HCT116 (cell line): ENCODE data around the gene CHST11. TPM values are rescaled to one million over a fixed set of nuclear protein-coding genes. Genes with fewer than 3 reads are reported as not detected.

Experiments
- ATAC-seq: fragments of 200-7000 bp; cut with Tn5 transposase; 2 replicates; pipeline ENCODE4 v1.9.1; 2020; ENCODE audit warnings: mild to moderate bottlenecking, moderate library complexity
- BruUV-seq: library from RNA; stranded (reverse); fragments of 400-500 nt; replicated peaks from 2 replicates; lab custom pipeline; 2021; lab: Mats Ljungman, UMichigan
- CTCF ChIA-PET: fragments of 300-600 bp; sonication (Branson Sonifier 250); formaldehyde crosslinking; loops from one replicate; lab custom pipeline; 2021; ENCODE audit warnings: antibody characterized with exemption; lab: Charles Lee
- POLR2A ChIA-PET: fragments of 300-600, 350-600 bp; sonication (Branson Sonifier 250); formaldehyde crosslinking; loops from one replicate; lab custom pipeline; 2021; ENCODE audit warnings: antibody characterized with exemption; lab: Charles Lee
- RAD21 ChIA-PET, 2 experiments: fragments of 300-600 bp; sonication (Branson Sonifier 250); formaldehyde crosslinking; loops; one replicate each; lab custom pipeline; 2023; ENCODE audit warnings: low total read pairs in 2 of 2; ENCODE audit not compliant: uncharacterized antibody in 2 of 2, unreplicated experiment in 2 of 2, low non-redundant PET in 1 of 2; lab: Charles Lee
- DNase-seq: peaks from one replicate; pipeline ENCODE4 v3.0.0-alpha.2; 2010; ENCODE audit warnings: low read depth, low spot score
- H2AFZ ChIP-seq: fragments of 200-600 bp; shearing (Covaris generic), sonication (generic); 2 replicates; pipeline ENCODE4 v1.6.1; 2017; ENCODE audit warnings: low read depth, mixed run types, mixed read lengths, antibody characterized with exemption, low read length; ENCODE audit not compliant: poor library complexity, severe bottlenecking
- H3K27ac ChIP-seq: 2 replicates; pipeline ENCODE4 v1.5.1; 2012; ENCODE audit warnings: low read depth, low read length
- H3K27me3 ChIP-seq: fragments of 200-600 bp; sonication (generic); 2 replicates; pipeline ENCODE4 v1.6.1; 2016; ENCODE audit warnings: mixed run types, low read length, mixed read lengths; ENCODE audit not compliant: insufficient read depth
- H3K36me3 ChIP-seq, 2 experiments: fragments of 200-500 bp in 1 of 2; fragments of 200-600 bp in 1 of 2; sonication (Bioruptor generic) in 1 of 2; sonication (generic) in 1 of 2; 2 replicates each; pipeline versions ENCODE4 v1.5.1 to v1.6.1; 2014 to 2016; ENCODE audit warnings: low read length in 2 of 2, inconsistent platforms in 1 of 2, mixed read lengths in 1 of 2, mixed run types in 1 of 2; ENCODE audit not compliant: insufficient read depth in 2 of 2, control insufficient read depth in 1 of 2
- H3K4me1 ChIP-seq, 2 experiments: fragments of 200-600 bp in 1 of 2; sonication (generic) in 1 of 2; 2 replicates each; pipeline versions ENCODE4 v1.5.1 to v1.6.1; 2012 to 2017; ENCODE audit warnings: low read length in 2 of 2, inconsistent platforms in 1 of 2, mild to moderate bottlenecking in 1 of 2, mixed read lengths in 1 of 2, mixed run types in 1 of 2, moderate library complexity in 1 of 2; ENCODE audit not compliant: insufficient read depth in 2 of 2, control insufficient read depth in 1 of 2
- H3K4me2 ChIP-seq: fragments of 200-600 bp; sonication (generic); 2 replicates; pipeline ENCODE4 v1.6.1; 2017; ENCODE audit warnings: mixed run types, low read length, mixed read lengths
- H3K4me3 ChIP-seq, 2 experiments: fragments of 200-600 bp in 1 of 2; sonication (generic) in 1 of 2; replicated peaks in 1 of 2; 2 replicates each; pipeline ENCODE4 v1.5.1; 2011 to 2016; ENCODE audit warnings: low read length in 2 of 2, control low read depth in 1 of 2, low read depth in 1 of 2, mild to moderate bottlenecking in 1 of 2, mixed read lengths in 1 of 2, mixed run types in 1 of 2
- H3K79me2 ChIP-seq: fragments of 200-600 bp; sonication (generic); 2 replicates; pipeline ENCODE4 v1.6.1; 2017; ENCODE audit warnings: mild to moderate bottlenecking, mixed run types, low read length, moderate library complexity, mixed read lengths; ENCODE audit not compliant: insufficient read depth
- H3K9ac ChIP-seq: fragments of 200-600 bp; sonication (generic); 2 replicates; pipeline ENCODE4 v1.6.1; 2016; ENCODE audit warnings: low read length, mixed read lengths
- H3K9me2 ChIP-seq: fragments of 200-600 bp; sonication (generic), shearing (Covaris generic); 2 replicates; pipeline ENCODE4 v1.6.1; 2017; ENCODE audit warnings: mixed run types, mild to moderate bottlenecking, moderate library complexity; ENCODE audit not compliant: insufficient read depth
- H3K9me3 ChIP-seq, 2 experiments: fragments of 200-500 bp in 1 of 2; fragments of 200-600 bp in 1 of 2; sonication (Bioruptor generic) in 1 of 2; sonication (generic) in 1 of 2; 2 replicates each; pipeline ENCODE4 v1.6.1; 2014 to 2017; ENCODE audit warnings: low read length in 2 of 2, mixed read lengths in 2 of 2, inconsistent platforms in 1 of 2, low read depth in 1 of 2, mild to moderate bottlenecking in 1 of 2, mixed run types in 1 of 2, moderate library complexity in 1 of 2; ENCODE audit not compliant: control insufficient read depth in 1 of 2, insufficient read depth in 1 of 2
- H4K20me1 ChIP-seq: fragments of 200-600 bp; sonication (generic), shearing (Covaris generic); 2 replicates; pipeline ENCODE4 v1.6.1; 2017; ENCODE audit warnings: mixed run types, mild to moderate bottlenecking, moderate library complexity; ENCODE audit not compliant: insufficient read depth
- ATF3 ChIP-seq: IDR thresholded peaks from 2 replicates; pipeline ENCODE4 v1.6.1; 2012
- CBX3 ChIP-seq: IDR thresholded peaks from 2 replicates; pipeline ENCODE4 v1.6.1; 2012; ENCODE audit warnings: low read depth
- CTCF ChIP-seq, 3 experiments: fragments of 200-600 bp in 1 of 3; sonication (generic) in 1 of 3; IDR thresholded peaks in 2 of 3; conservative IDR thresholded peaks in 1 of 3; 2 replicates each; pipeline ENCODE4 v1.5.1; 2012 to 2017; ENCODE audit warnings: low read depth in 2 of 3, low read length in 2 of 3, antibody characterized with exemption in 1 of 3, borderline replicate concordance in 1 of 3, control low read depth in 1 of 3, mild to moderate bottlenecking in 1 of 3, mixed read lengths in 1 of 3, mixed run types in 1 of 3, moderate library complexity in 1 of 3; ENCODE audit not compliant: insufficient read depth in 1 of 3
- EGR1 ChIP-seq: IDR thresholded peaks from 2 replicates; pipeline ENCODE4 v1.6.1; 2012; ENCODE audit warnings: low read depth
- EZH2 ChIP-seq: fragments of 200-600 bp; sonication (generic); IDR thresholded peaks from 2 replicates; pipeline ENCODE4 v1.6.1; 2017; ENCODE audit warnings: antibody characterized with exemption, mixed run types
- EZH2phosphoT487 ChIP-seq: fragments of 200-600 bp; IDR thresholded peaks from 2 replicates; pipeline ENCODE4 v1.6.1; 2018; ENCODE audit warnings: antibody characterized with exemption, borderline replicate concordance
- FOSL1 ChIP-seq: IDR thresholded peaks from 2 replicates; pipeline ENCODE4 v1.6.1; 2012; ENCODE audit warnings: low read depth
- JUND ChIP-seq: IDR thresholded peaks from 2 replicates; pipeline ENCODE4 v1.6.1; 2012
- MAX ChIP-seq: IDR thresholded peaks from 2 replicates; pipeline ENCODE4 v1.6.1; 2012
- RAD21 ChIP-seq: IDR thresholded peaks from 2 replicates; pipeline ENCODE4 v1.6.1; 2012; ENCODE audit warnings: low read depth, mild to moderate bottlenecking
- REST ChIP-seq: IDR thresholded peaks from 2 replicates; pipeline ENCODE4 v1.6.1; 2012; ENCODE audit warnings: low read depth
- SIN3A ChIP-seq: IDR thresholded peaks from 2 replicates; pipeline ENCODE4 v1.6.1; 2012; ENCODE audit warnings: low read depth
- SP1 ChIP-seq: IDR thresholded peaks from 2 replicates; pipeline ENCODE4 v1.6.1; 2012; ENCODE audit warnings: low read depth
- SRF ChIP-seq: IDR thresholded peaks from 2 replicates; pipeline ENCODE4 v1.6.1; 2012; ENCODE audit warnings: low read depth
- YY1 ChIP-seq: IDR thresholded peaks from 2 replicates; pipeline ENCODE4 v1.6.1; 2011; ENCODE audit warnings: low read length, low read depth, moderate library complexity, mild to moderate bottlenecking; ENCODE audit not compliant: insufficient replicate concordance; ENCODE audit errors: extremely low read depth
- ZBTB33 ChIP-seq: IDR thresholded peaks from 2 replicates; pipeline ENCODE4 v1.6.1; 2011; ENCODE audit warnings: mild to moderate bottlenecking, low read length, moderate library complexity; ENCODE audit not compliant: insufficient replicate concordance; ENCODE audit errors: extremely low read depth
- ZFX ChIP-seq: fragments of 450-650 bp; IDR thresholded peaks from 2 replicates; pipeline ENCODE4 v1.6.1; 2017
- ZNF274 ChIP-seq: fragments of 200-500 bp; sonication (Bioruptor generic); IDR thresholded peaks from 2 replicates; pipeline ENCODE4 v1.6.1; 2014; ENCODE audit warnings: mild to moderate bottlenecking, low read depth, low read length, inconsistent platforms
- intact Hi-C: fragments of 100-400 bp; cut with micrococcal nuclease; formaldehyde crosslinking; loops from 2 replicates; pipeline ENCODE4 v1.10.0; 2022
- total RNA-seq: library from RNA; stranded (reverse); gene quantifications from one replicate; pipeline ENCODE4 v1.2.1, GENCODE V29; 2021; ENCODE audit not compliant: unreplicated experiment

Gene CHST11
- total RNA-seq, 1 experiment from 2014 or later, result 10.1 TPM

- intact Hi-C loops, result no loop called here
- H3K79me2 ChIP-seq, result no peaks in the 10 kb centered on the region
Measured at GRCh38 chr12:104482113-104482512, 25.4 kb downstream of the CHST11 start.

More at GRCh38 chr12:104482113-104482512, 25.4 kb downstream of the CHST11 start:
- Histone ChIP-seq H3K4me3 (no peak overlapping the region), H4K20me1 (no peaks in the 10 kb centered on the region), H3K4me1 (peaks cover 6 to 13% of the 10 kb centered on the region in 2 experiments; a peak in 3 of 4 replicates), H3K27me3 (no peaks in the 10 kb centered on the region), H3K9me2 (no peaks in the 10 kb centered on the region), H2AFZ (no peak overlapping the region), H3K9me3 (no peaks in the 10 kb centered on the region), H3K4me2 (no peak overlapping the region), H3K36me3 (no peaks in the 10 kb centered on the region), H3K27ac (no peak overlapping the region), H3K9ac (no peak overlapping the region)
- no TSS peak for BruUV-seq
- DNase-seq (no peak), ATAC-seq (no peak)
- ChIA-PET RAD21 (no interaction called here), POLR2A (interaction anchor here (0.6 kb wide), 1 partner anchor 253 kb away, joined by 4 read pairs; no protein-coding TSS in a partner anchor), CTCF (no interaction called here)
- TF ChIP-seq JUND (no peak), SRF (no peak), ZFX (no peak), MAX (no peak), CBX3 (no peak), YY1 (no peak), CTCF (IDR thresholded peaks at IDR 0.05 in 2 of 3, conservative IDR thresholded peaks at IDR 0.05 in 1 of 3; ENCODE audit: borderline replicate concordance in 1 of 3, insufficient read depth in 1 of 3, low read depth in 2 of 3, low read length in 2 of 3) (no peak), ZNF274 (no peak), RAD21 (no peak), REST (no peak), FOSL1 (no peak), EGR1 (no peak), SIN3A (no peak), ZBTB33 (no peak), EZH2 (no peak), ATF3 (no peak), EZH2phosphoT487 (no peak), SP1 (no peak)
